PC-3 (cell line): ENCODE measurements around the gene NSDHL.

Experiments
- CTCF ChIP-seq: fragments of 300-600 bp; sonication (generic); conservative IDR thresholded peaks from 2 replicates; pipeline ENCODE4 v1.5.1; 2017; ENCODE audit warnings: antibody characterized with exemption, low read depth, mild to moderate bottlenecking, low read length
- EZH2 ChIP-seq: fragments of 300-600 bp; sonication (generic); IDR thresholded peaks from one replicate; pipeline ENCODE4 v1.6.1; 2017; ENCODE audit warnings: antibody characterized with exemption, mild to moderate bottlenecking, low read length; ENCODE audit not compliant: unreplicated experiment
- EZH2phosphoT487 ChIP-seq: fragments of 300-600 bp; sonication (generic); IDR thresholded peaks from 2 replicates; pipeline ENCODE4 v1.6.1; 2018; ENCODE audit warnings: mild to moderate bottlenecking, antibody characterized with exemption, low read length, borderline replicate concordance

GRCh38 chrX:152902502-152902820 is 71.6 kb downstream of the NSDHL start:
- no peak for TF ChIP-seq CTCF
- TF ChIP-seq EZH2phosphoT487, result no peak
- TF ChIP-seq EZH2, result no peak
